Measurements from ENCODE around the gene FREM1.

The FREM1 gene

GRCh38 chr9:14838701-14839100, 71.5 kb downstream of the FREM1 start (continued):
- TF ChIP-seq, protein P1, sequence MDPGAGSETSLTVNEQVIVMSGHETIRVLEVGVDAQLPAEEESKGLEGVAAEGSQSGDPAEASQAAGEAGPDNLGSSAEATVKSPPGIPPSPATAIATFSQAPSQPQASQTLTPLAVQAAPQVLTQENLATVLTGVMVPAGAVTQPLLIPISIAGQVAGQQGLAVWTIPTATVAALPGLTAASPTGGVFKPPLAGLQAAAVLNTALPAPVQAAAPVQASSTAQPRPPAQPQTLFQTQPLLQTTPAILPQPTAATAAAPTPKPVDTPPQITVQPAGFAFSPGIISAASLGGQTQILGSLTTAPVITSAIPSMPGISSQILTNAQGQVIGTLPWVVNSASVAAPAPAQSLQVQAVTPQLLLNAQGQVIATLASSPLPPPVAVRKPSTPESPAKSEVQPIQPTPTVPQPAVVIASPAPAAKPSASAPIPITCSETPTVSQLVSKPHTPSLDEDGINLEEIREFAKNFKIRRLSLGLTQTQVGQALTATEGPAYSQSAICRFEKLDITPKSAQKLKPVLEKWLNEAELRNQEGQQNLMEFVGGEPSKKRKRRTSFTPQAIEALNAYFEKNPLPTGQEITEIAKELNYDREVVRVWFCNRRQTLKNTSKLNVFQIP (CRISPR knock-in tag; IDR thresholded peaks at IDR 0.05; ENCODE audit: borderline replicate concordance, low read depth): no peak
- TF ChIP-seq, protein P2, sequence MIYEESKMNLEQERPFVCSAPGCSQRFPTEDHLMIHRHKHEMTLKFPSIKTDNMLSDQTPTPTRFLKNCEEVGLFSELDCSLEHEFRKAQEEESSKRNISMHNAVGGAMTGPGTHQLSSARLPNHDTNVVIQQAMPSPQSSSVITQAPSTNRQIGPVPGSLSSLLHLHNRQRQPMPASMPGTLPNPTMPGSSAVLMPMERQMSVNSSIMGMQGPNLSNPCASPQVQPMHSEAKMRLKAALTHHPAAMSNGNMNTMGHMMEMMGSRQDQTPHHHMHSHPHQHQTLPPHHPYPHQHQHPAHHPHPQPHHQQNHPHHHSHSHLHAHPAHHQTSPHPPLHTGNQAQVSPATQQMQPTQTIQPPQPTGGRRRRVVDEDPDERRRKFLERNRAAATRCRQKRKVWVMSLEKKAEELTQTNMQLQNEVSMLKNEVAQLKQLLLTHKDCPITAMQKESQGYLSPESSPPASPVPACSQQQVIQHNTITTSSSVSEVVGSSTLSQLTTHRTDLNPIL (CRISPR knock-in tag; IDR thresholded peaks at IDR 0.05; ENCODE audit: low read depth): no peak
- no peak for TF ChIP-seq OSR1 (CRISPR knock-in tag; IDR thresholded peaks at IDR 0.05)
- TF ChIP-seq ARNTL (CRISPR knock-in tag; IDR thresholded peaks at IDR 0.05; ENCODE audit: borderline replicate concordance, low read depth): no peak
- TF ChIP-seq TOX (CRISPR knock-in tag; IDR thresholded peaks at IDR 0.05; ENCODE audit: borderline replicate concordance): no peak
- TF ChIP-seq, protein P3, sequence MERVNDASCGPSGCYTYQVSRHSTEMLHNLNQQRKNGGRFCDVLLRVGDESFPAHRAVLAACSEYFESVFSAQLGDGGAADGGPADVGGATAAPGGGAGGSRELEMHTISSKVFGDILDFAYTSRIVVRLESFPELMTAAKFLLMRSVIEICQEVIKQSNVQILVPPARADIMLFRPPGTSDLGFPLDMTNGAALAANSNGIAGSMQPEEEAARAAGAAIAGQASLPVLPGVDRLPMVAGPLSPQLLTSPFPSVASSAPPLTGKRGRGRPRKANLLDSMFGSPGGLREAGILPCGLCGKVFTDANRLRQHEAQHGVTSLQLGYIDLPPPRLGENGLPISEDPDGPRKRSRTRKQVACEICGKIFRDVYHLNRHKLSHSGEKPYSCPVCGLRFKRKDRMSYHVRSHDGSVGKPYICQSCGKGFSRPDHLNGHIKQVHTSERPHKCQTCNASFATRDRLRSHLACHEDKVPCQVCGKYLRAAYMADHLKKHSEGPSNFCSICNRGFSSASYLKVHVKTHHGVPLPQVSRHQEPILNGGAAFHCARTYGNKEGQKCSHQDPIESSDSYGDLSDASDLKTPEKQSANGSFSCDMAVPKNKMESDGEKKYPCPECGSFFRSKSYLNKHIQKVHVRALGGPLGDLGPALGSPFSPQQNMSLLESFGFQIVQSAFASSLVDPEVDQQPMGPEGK (CRISPR knock-in tag; IDR thresholded peaks at IDR 0.05; ENCODE audit: borderline replicate concordance): no peak
- TF ChIP-seq TCF4 (CRISPR knock-in tag; IDR thresholded peaks at IDR 0.05; ENCODE audit: borderline replicate concordance): no peak
- no peak for TF ChIP-seq CSDC2 (CRISPR knock-in tag; IDR thresholded peaks at IDR 0.05)
- TF ChIP-seq SNAI2 (CRISPR knock-in tag; IDR thresholded peaks at IDR 0.05): no peak

DNA sequence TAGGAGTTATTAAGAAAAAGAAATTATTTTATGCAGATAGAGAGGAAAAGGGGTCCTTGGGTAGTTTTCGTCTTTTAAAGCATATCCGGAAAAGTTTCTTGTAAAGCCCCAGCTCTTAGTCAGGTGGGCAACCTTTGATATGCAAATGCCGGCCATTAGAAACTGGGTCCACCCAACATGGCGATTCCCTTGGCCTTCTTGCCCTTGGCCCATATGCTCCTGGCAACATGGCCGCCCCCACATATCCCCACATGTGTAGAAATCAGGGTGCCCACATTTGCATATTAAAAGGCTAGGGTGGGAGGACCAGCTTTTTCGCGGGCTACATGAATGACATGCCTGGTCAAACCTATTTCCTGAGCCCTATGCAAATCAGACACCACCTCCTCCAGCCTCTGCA, 73.3 kb downstream of the FREM1 start:
- TF ChIP-seq ZNF8 (CRISPR knock-in tag; IDR thresholded peaks at IDR 0.05) (no peak), ESRRG (CRISPR knock-in tag; IDR thresholded peaks at IDR 0.05) (no peak), GLIS3 (CRISPR knock-in tag; IDR thresholded peaks at IDR 0.05) (no peak), SNAI2 (CRISPR knock-in tag; IDR thresholded peaks at IDR 0.05) (no peak), ZNF565 (CRISPR knock-in tag; conservative IDR thresholded peaks at IDR 0.05; ENCODE audit: low read depth) (no peak)
- TF ChIP-seq, protein P1 (CRISPR knock-in tag; IDR thresholded peaks at IDR 0.05; ENCODE audit: borderline replicate concordance, low read depth): no peak
- no peak for ATAC-seq

- ATAC-seq: no peak
- TF ChIP-seq, protein P1 (CRISPR knock-in tag; IDR thresholded peaks at IDR 0.05; ENCODE audit: borderline replicate concordance, low read depth): no peak
- no peak for TF ChIP-seq ZNF70 (CRISPR knock-in tag; IDR thresholded peaks at IDR 0.05)
- TF ChIP-seq ESRRG (CRISPR knock-in tag; IDR thresholded peaks at IDR 0.05): no peak
- TF ChIP-seq ISL1 (CRISPR knock-in tag; IDR thresholded peaks at IDR 0.05): no peak
- no peak for TF ChIP-seq BACH2 (CRISPR knock-in tag; IDR thresholded peaks at IDR 0.05; ENCODE audit: borderline replicate concordance)
- TF ChIP-seq ZFP30 (CRISPR knock-in tag; IDR thresholded peaks at IDR 0.05): no peak
- TF ChIP-seq PPARA (CRISPR knock-in tag; IDR thresholded peaks at IDR 0.05; ENCODE audit: borderline replicate concordance): no peak
- TF ChIP-seq GLIS3 (CRISPR knock-in tag; IDR thresholded peaks at IDR 0.05): no peak
- TF ChIP-seq ZNF8 (CRISPR knock-in tag; IDR thresholded peaks at IDR 0.05): no peak
- TF ChIP-seq TOX (CRISPR knock-in tag; IDR thresholded peaks at IDR 0.05; ENCODE audit: borderline replicate concordance): no peak
- no peak for TF ChIP-seq SNAI2 (CRISPR knock-in tag; IDR thresholded peaks at IDR 0.05)
- TF ChIP-seq, protein P2 (CRISPR knock-in tag; IDR thresholded peaks at IDR 0.05; ENCODE audit: low read depth): no peak
- TF ChIP-seq ARNTL (CRISPR knock-in tag; IDR thresholded peaks at IDR 0.05; ENCODE audit: borderline replicate concordance, low read depth): no peak
- no peak for TF ChIP-seq OSR1 (CRISPR knock-in tag; IDR thresholded peaks at IDR 0.05)
- no peak for TF ChIP-seq ZC3H10 (CRISPR knock-in tag; IDR thresholded peaks at IDR 0.05)
- TF ChIP-seq RARB (CRISPR knock-in tag; IDR thresholded peaks at IDR 0.05): no peak
- TF ChIP-seq, protein P3 (CRISPR knock-in tag; IDR thresholded peaks at IDR 0.05; ENCODE audit: borderline replicate concordance): no peak
- TF ChIP-seq ZFP3 (CRISPR knock-in tag; IDR thresholded peaks at IDR 0.05): no peak
These were observed 78.6 kb downstream of the FREM1 start for GRCh38 chr9:14831661-14832060.

Data from SK-N-SH treated with all-trans-retinoic acid at 6 μM for 48 hours (cell line).